DOHH2 (cell line): ENCODE data around the gene WWOX.

Experiments used
- H3F3A ChIP-seq: fragments of 200-600 bp; sonication (generic), shearing (Covaris generic); 2 replicates; pipeline ENCODE4 v1.6.0; 2016; ENCODE audit warnings: antibody characterized with exemption, mild to moderate bottlenecking; ENCODE audit not compliant: control insufficient read depth, insufficient read depth
- H3K27ac ChIP-seq: fragments of 200-600 bp; sonication (generic); 2 replicates; pipeline ENCODE4 v1.5.1; 2014; ENCODE audit warnings: low read depth, mild to moderate bottlenecking, low read length, moderate library complexity
- H3K27me3 ChIP-seq: fragments of 200-600 bp; sonication (generic); 2 replicates; pipeline ENCODE4 v1.6.1; 2014; ENCODE audit warnings: mild to moderate bottlenecking, low read length, mixed read lengths; ENCODE audit not compliant: control insufficient read depth
- H3K36me3 ChIP-seq: fragments of 200-600 bp; sonication (generic); 2 replicates; pipeline ENCODE4 v1.6.1; 2014; ENCODE audit warnings: mild to moderate bottlenecking, low read length, moderate library complexity, mixed read lengths; ENCODE audit not compliant: control insufficient read depth
- H3K4me1 ChIP-seq: fragments of 200-600 bp; sonication (generic); 2 replicates; pipeline ENCODE4 v1.6.1; 2014; ENCODE audit warnings: mild to moderate bottlenecking, low read length, mixed read lengths; ENCODE audit not compliant: control insufficient read depth
- H3K4me2 ChIP-seq: fragments of 200-600 bp; sonication (generic); 2 replicates; pipeline ENCODE4 v1.6.0; 2014; ENCODE audit warnings: mild to moderate bottlenecking, low read length, moderate library complexity
- H3K4me3 ChIP-seq: fragments of 200-600 bp; sonication (generic); 2 replicates; pipeline ENCODE4 v1.5.1; 2014; ENCODE audit warnings: mild to moderate bottlenecking, low read length, mixed read lengths
- H3K79me2 ChIP-seq: fragments of 200-600 bp; sonication (generic); 2 replicates; pipeline ENCODE4 v1.6.1; 2014; ENCODE audit warnings: mild to moderate bottlenecking, low read length, mixed read lengths; ENCODE audit not compliant: control insufficient read depth
- H3K9me2 ChIP-seq: fragments of 200-600 bp; sonication (generic); replicated peaks from 2 replicates; pipeline ENCODE4 v1.6.1; 2014; ENCODE audit warnings: mild to moderate bottlenecking, low read length, mixed read lengths; ENCODE audit not compliant: control insufficient read depth
- H3K9me3 ChIP-seq: fragments of 200-600 bp; sonication (generic); 2 replicates; pipeline ENCODE4 v1.6.1; 2014; ENCODE audit warnings: antibody characterized with exemption, low read length, mixed read lengths; ENCODE audit not compliant: control insufficient read depth, insufficient read depth
- H4K20me1 ChIP-seq: fragments of 200-600 bp; sonication (generic); 2 replicates; pipeline ENCODE4 v1.6.0; 2014; ENCODE audit warnings: low read depth, mild to moderate bottlenecking, antibody characterized with exemption, low read length, moderate library complexity; ENCODE audit not compliant: control insufficient read depth, insufficient read depth
- EZH2phosphoT487 ChIP-seq: fragments of 200-600 bp; sonication (generic); IDR thresholded peaks from 2 replicates; pipeline ENCODE4 v1.6.1; 2017; ENCODE audit warnings: borderline replicate concordance, mild to moderate bottlenecking, antibody characterized with exemption, low read length, moderate library complexity, mixed read lengths
- TF ChIP-seq, protein P1 (sequence below): fragments of 200-600 bp; sonication (generic); IDR thresholded peaks from one replicate; pipeline ENCODE4 v1.5.1; 2014; ENCODE audit warnings: antibody characterized with exemption, mild to moderate bottlenecking, low read depth, low read length; ENCODE audit not compliant: poor library complexity, severe bottlenecking

WWOX gene

DNA sequence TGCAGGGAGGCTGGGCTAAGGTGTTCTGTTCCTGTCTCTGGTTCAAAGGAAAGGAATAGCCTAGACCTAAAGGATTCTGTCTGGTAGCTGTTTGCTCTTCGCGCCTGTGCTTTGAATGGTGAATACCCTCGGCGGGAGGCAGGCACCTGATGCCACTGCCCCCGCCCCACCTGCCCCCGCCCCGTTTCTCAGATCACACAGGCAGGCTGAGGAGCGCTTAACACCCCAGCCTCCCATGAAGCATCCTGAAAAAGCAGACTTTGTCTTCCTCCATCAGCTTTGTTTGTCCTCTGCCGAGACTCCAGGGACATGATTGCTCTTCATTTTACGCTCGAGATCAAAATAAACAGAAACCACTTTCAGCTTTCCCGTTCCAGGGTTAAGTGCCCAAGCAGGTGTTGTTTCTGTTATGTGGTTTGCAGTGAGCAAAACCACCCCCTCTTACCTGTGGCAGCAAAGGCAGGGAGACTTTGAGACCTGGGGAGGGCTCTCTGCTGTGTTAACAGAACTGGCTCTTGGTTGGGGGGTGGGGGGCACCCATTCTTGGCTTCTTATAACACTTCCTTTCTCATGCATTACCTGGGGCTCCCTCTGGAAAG is 452.1 kb downstream of the WWOX start:
- Histone ChIP-seq H3K9me2 (no peaks in the 10 kb centered on the region), H3K4me3 (no peak overlapping the region), H3K27ac (no peak overlapping the region), H4K20me1 (no peaks in the 10 kb centered on the region), H3K27me3 (no peaks in the 10 kb centered on the region), H3K9me3 (no peaks in the 10 kb centered on the region), H3K4me2 (no peak overlapping the region), H3F3A (no peaks in the 10 kb centered on the region), H3K4me1 (no peaks in the 10 kb centered on the region), H3K36me3 (no peaks in the 10 kb centered on the region), H3K79me2 (no peaks in the 10 kb centered on the region)
- TF ChIP-seq EZH2phosphoT487: no peak
- TF ChIP-seq, protein P1, sequence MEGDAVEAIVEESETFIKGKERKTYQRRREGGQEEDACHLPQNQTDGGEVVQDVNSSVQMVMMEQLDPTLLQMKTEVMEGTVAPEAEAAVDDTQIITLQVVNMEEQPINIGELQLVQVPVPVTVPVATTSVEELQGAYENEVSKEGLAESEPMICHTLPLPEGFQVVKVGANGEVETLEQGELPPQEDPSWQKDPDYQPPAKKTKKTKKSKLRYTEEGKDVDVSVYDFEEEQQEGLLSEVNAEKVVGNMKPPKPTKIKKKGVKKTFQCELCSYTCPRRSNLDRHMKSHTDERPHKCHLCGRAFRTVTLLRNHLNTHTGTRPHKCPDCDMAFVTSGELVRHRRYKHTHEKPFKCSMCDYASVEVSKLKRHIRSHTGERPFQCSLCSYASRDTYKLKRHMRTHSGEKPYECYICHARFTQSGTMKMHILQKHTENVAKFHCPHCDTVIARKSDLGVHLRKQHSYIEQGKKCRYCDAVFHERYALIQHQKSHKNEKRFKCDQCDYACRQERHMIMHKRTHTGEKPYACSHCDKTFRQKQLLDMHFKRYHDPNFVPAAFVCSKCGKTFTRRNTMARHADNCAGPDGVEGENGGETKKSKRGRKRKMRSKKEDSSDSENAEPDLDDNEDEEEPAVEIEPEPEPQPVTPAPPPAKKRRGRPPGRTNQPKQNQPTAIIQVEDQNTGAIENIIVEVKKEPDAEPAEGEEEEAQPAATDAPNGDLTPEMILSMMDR: no peak

GRCh38 chr16:78552106-78552675 is 452.7 kb downstream of the WWOX start:
- Histone ChIP-seq H3K36me3 (no peaks in the 10 kb centered on the region), H3K27ac (no peak overlapping the region), H3K79me2 (no peaks in the 10 kb centered on the region), H3K27me3 (no peaks in the 10 kb centered on the region), H3K9me3 (no peaks in the 10 kb centered on the region), H4K20me1 (no peaks in the 10 kb centered on the region), H3K4me2 (no peak overlapping the region), H3K4me1 (no peaks in the 10 kb centered on the region), H3K9me2 (no peaks in the 10 kb centered on the region), H3F3A (no peaks in the 10 kb centered on the region), H3K4me3 (no peak overlapping the region)
- TF ChIP-seq, protein P1: no peak

DNA sequence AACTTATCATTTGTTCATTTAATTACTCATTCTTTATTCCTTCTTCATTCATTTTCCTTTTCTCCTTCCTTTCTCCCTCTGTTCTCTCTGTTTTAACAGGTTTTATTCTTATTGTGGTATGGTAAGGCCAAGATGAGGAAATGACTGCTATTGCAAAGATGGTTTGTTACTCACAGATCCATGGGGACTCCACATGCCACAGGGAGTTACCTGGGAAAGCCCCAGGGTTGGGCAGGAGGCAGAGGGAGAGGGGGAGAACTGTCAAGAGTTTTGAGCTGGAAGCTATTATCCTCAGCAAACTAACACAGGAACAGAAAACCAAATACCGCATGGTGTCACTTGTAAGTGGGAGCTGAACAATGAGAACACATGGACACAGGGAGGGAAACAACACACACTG is 453.3 kb downstream of the WWOX start:
- H3K36me3 ChIP-seq: no peaks in the 10 kb centered on the region
- no peak overlapping the region for H3K27ac ChIP-seq
- no peaks in the 10 kb centered on the region for H3K9me2 ChIP-seq
- no peaks in the 10 kb centered on the region for H3K4me1 ChIP-seq
- H3K4me3 ChIP-seq: no peak overlapping the region
- H3K27me3 ChIP-seq: no peaks in the 10 kb centered on the region
- H3K4me2 ChIP-seq: no peak overlapping the region
- no peaks in the 10 kb centered on the region for H4K20me1 ChIP-seq
- no peaks in the 10 kb centered on the region for H3K79me2 ChIP-seq
- H3K9me3 ChIP-seq: no peaks in the 10 kb centered on the region
- TF ChIP-seq, protein P1: no peak
- no peak for TF ChIP-seq EZH2phosphoT487
- H3F3A ChIP-seq: no peaks in the 10 kb centered on the region
